Activated CD4-positive, alpha-beta T cell treated with anti-CD3 and anti-CD28 coated beads, Interleukin-2, amount 50 U/mL, for 24 hours (primary cell): Measurements from ENCODE around the gene KLHL29.
"Not testable (repeated sequence)": the region's sequence is repeated elsewhere in the genome, so short reads cannot be mapped to it uniquely, and the experiment has no call there.

Experiments
- DNase-seq, 2 donors: peaks; one replicate each; pipeline ENCODE4 v3.0.0-alpha.2; 2020; ENCODE audit warnings: low read depth in 1 of 2, low spot score in 1 of 2

The KLHL29 gene

GRCh38 chr2:23367760-23368159 is 17.2 kb upstream of the KLHL29 start:
- DNase-seq: no peak

- no peak for DNase-seq
These were observed 11.3 kb upstream of the KLHL29 start for GRCh38 chr2:23373666-23374065.

- DNase-seq: no peak
These were observed 9.5 kb upstream of the KLHL29 start for GRCh38 chr2:23375448-23375847.

DNA sequence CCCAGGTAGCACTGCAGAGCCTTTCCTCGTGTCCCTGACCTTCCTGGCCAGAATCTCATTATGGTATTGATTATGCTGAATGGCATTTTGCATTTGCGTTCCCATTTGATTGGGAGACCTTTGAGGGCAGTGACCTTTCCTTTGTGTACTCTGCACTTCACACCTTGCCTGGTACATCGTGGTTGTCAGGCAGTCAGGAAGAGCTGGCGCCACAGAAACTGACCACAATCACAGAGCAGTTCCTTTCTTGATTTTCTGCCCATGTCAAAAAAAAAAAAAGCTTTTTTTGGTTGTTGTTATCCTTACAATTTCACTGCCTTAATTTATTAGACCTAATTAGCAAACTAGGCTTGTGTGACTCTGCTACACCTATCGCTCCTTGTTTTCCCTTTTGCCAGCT is 8.9 kb upstream of the KLHL29 start:
- DNase-seq: no peak

DNA sequence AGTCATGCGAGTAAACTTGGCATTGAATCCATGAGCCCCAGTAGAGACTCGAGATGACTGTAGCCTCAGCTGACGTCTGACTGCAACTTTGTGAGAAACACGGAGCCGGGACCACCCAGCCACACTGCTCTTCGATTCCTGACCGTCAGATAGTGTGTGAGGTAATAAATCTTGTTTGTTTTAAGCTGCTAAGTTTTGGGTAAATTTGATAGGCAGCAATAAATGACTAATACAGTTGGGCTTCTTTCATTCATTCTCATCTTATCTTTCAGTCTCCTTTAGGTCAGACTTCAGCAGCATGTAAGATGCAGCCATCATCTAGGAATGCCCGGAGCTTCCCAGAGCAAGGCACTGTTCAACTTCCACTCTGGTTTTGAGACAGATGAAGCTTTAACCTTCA is 8.0 kb upstream of the KLHL29 start:
- DNase-seq: no peak

- DNase-seq: no peak
These were observed 7.2 kb upstream of the KLHL29 start for GRCh38 chr2:23377771-23378170.

DNA sequence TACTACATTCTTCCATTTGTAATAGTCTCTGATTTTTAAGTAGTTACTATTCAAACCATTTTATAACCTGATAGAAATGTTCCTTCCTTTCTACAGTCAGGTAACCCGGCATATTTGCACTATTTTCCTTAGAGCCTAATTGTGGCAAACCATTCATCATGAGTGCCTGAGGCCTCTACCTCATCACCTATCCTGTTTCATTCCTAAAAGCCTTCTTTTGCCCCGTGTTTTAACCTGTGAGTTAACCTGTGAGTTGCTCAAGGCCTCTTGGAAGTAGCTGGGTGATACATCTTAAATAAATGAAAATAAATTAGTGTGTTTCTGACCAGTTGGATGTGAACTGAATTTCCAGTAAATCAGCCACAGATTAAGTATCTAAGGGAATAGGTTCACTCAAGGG is 6.5 kb upstream of the KLHL29 start:
- DNase-seq: no peak

- no peak for DNase-seq
These were observed 5.7 kb upstream of the KLHL29 start for GRCh38 chr2:23379220-23379695.

DNA sequence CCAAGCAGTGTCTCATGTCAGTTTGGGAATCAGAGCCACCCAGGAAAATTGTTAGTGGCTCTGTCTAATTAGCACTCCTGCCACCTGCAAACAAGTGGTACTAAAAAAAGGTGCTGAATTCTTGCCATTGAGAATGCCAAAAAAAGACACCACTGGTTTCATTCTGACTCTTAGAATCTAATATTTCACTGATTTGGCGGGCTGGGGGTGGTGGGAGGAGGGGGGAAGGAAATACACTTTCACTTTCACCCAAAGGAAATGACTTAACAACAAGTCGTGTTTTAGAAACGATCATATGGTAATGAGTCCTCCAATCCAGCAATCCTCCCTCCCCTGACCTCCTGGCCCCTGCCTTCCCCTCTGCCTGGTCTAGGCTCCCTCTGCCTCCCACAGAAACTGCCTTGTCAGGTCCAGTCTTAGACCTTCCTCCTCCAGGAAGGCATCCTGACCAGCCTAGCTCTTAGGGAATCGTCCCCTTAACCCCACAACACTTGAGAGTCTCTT is 4.4 kb upstream of the KLHL29 start:
- DNase-seq: peak in 1 of 2 donors; percentile 45

- DNase-seq: no peak
These were observed 3.9 kb upstream of the KLHL29 start for GRCh38 chr2:23381084-23381483.

- no peak for DNase-seq
These were observed 3.5 kb upstream of the KLHL29 start for GRCh38 chr2:23381485-23381884.

DNA sequence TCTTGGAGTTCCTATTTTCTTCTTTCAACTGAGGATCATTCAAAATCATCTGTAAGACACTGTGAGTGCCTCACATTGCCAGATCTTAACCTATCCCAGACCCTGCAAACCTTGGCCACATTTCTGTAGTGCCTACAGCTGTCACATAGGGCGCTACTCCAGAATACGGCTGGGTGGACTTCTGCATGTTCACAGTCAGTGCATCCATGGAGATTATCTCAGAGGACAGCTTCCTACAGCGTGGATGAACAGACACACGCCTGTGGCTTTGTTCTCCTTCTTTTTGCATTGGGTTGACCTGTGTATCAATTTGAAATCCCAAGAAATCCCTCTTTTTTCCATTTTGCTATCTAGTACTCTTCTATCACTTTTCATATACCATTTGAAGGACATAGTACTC is 1.9 kb upstream of the KLHL29 start:
- no peak for DNase-seq

- no peak for DNase-seq
These were observed 370 bp downstream of the KLHL29 start for GRCh38 chr2:23385351-23385747.

DNA sequence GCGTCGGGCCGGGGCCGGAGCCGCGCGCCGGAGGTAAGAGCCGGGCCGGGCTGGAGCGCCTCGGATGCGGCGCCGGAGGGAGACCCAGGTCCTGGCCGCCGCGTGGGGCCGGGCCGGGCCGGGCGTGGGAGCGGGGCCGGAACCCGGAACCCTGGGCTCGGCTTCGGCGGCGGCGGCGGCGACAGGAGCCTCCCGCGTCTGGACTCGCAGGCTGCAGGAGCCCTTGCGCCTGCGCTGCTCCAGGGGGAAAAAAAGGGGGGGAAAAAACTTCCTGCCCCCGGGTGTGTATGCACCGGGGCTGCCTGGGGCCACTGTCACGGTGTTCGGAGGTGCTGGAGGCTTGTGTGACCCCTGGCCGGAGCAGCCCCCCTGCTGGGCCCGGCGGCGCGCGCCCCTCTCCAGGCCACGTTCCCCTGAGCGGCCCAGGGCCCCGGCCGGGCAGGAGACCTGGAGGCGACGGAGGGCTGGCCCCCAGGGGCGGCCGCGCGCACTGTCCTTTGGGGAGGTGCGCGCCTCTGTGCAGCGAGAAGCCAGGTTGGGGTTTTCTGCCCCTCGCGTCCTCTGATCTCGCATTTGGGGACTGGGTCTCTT is 864 bp downstream of the KLHL29 start:
- DNase-seq: no peak

DNA sequence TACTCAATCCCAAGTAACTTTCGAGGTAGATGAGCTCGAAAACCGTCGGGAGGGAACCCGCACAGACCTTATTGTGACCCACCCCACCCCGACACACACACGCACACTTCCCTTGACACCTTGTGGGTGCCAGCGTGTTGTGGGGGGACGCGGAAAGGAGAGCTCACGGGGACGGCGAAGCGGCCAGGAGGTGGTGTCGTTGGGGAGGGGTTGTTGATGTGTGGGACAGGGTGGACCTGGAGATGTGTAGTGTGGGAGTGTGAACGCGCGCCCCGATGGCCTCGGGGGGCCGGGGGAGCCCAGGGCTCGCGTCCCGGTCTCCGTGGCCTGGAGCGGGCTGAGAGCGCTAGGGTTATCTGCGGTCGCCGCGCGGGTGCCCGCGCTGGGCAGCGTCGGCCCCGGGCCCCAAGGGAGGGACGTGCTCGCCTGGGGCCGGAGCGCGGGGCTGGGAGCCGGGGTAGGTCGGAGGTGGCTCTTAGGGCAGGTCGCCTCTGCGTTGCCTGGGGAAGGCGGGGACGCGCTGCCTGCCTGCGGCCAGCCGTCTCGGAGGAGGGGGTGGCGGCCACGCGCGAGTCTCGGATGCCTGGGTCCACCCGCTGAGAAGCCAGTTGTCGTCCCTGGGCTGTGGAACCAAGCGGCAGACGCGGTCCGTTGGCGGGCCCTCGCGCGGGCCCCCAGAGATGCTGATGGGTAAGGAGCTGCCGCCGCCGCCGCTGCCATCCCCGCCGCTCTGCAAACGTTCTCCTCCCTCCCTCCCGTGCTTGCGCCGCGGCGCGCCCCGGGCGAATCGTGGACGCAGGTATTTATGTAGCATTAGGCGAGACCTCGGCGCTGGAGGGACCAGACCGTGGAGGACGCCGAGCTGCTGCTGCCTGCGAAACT is 1.6 kb downstream of the KLHL29 start:
- DNase-seq: no peak

- no peak for DNase-seq
These were observed 2.2 kb downstream of the KLHL29 start for GRCh38 chr2:23387221-23387550.

- no peak for DNase-seq
These were observed 2.9 kb downstream of the KLHL29 start for GRCh38 chr2:23387845-23388244.

- no peak for DNase-seq
These were observed 3.3 kb downstream of the KLHL29 start for GRCh38 chr2:23388294-23388693.

DNA sequence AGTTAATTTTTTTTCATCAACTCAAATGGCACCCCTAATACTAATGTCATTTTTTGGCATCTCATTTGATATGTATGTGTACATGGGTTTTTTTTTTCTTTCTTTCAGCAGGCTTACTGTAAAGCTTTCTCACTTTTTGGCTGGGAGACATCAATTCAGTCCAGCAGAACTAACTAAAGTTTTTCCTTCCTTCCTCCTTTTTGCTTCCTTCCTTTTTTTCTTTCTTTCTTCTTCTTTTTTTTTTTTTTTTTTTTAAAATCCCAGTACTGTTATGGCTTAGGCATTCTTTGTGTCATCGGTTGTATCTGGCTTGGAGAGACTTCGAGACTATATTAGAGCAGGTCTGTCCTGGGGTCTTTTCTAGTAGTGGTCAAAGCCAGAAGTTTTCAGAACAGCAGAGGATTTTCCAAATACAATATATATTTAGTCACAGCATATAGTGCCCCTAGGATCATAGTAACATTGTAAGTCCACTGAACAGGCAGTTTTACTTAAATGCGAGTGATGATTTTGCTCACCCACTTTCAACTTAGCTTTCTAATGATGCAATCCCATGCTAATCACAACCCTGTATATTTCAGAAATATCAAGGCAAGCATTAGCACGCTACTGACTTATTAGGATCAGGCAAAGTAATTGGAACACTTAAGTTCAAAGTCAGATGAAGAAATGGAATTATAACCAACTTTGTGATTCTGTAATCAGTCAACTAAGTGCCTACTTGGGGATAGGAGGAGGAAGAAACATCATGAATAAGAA is 4.0 kb downstream of the KLHL29 start:
- no peak for DNase-seq

DNA sequence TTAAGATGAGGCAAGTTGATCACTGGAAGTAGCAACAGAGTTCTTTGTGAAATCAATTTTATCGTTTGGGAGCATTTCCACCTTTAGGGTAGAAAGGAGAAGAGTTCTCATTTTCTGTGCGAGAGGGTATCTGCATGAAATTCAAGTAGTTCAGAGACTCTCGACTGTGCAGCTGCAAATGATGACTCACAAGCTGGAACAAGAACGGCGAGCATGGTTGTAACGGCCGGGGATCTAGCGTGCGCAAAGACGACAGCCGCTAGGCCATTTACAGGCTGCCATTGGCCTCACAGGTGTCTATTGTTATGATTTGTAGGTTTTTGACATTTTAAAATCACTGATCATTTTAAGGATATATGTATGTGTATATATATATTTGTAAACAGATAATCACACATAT is 5.2 kb downstream of the KLHL29 start:
- no peak for DNase-seq

- not testable (repeated sequence) for DNase-seq
These were observed 6.3 kb downstream of the KLHL29 start for GRCh38 chr2:23391237-23391736.

- DNase-seq: no peak
These were observed 8.7 kb downstream of the KLHL29 start for GRCh38 chr2:23393722-23394121.
